NCI-H1092 treated with DMSO at 0.1 percent for 48 hours (cell line): ENCODE data around the gene CMYA5.

Source experiments
- DNase-seq: peaks from one replicate; lab custom pipeline; 2025; lab: John Stamatoyannopoulos, UW

The CMYA5 gene

DNA sequence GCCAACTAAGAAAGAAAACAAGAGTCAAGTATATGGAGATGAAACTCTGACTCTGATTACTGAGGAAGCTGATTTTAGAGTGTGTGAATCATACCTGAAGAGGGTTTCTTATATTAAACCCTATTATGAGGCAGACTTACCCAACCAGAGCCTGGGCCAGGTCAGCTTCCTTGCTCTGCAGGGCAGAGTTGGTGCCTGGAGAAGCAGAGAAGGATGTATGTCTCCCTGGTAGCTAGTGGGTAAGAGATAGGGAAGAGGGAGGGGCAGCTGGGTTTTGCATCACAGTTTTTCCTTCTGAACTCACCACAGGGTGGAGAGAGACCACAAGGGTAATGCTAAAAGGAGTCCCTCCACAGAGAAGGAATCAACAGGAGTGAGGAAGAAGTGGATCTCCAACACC is 104.1 kb downstream of the CMYA5 start:
- DNase-seq, result no peak

DNA sequence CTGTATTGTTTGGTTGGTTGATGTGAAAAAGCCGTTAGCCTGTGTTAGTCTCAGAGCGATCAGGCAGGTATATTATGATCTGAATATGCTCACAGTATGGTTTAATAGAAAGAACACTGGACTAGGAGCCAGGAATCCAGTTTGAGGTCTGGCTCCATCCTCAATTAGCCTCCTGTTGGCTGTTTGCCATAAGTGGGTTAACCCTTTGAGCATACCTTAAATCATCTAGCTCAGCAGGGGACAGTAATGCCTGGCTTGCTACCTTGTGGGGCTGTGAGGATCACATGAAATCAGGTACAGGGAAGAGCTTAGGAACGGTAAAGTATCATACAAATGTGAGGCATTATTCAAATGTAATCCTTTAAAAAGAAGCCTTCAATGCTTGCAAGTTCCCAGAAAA is 104.7 kb downstream of the CMYA5 start:
- DNase-seq, result no peak

DNA sequence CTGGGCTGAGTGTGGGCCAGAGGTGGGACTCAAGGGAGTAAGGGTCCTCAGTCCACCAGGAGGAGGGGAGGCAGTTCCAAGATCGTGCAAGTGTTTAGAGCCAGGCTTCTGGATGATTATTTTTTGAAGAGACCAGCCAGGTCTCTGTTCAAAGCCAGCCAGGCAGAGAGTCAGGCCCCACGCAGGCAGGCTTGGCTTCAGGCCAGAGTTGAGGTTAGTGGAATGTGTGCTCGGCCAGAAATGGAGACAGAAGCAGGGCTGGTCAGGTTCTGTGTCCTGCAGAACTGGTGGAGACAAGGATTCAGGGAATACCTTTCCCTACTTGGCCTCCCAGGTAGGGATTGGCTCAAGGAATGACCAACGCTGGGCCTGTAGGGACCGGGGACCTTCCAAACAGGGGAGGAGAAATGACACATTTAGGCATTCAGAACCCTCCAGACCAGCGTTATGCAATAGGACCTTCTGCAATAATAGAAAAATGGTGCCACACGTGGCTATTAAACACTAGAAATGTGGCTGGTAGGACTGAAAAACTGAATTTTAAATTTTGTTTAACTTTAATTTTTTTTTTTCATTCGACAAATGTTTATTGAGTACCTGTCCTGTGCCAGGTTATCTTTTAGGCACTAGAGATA is 106.2 kb downstream of the CMYA5 start:
- DNase-seq, result no peak

DNA sequence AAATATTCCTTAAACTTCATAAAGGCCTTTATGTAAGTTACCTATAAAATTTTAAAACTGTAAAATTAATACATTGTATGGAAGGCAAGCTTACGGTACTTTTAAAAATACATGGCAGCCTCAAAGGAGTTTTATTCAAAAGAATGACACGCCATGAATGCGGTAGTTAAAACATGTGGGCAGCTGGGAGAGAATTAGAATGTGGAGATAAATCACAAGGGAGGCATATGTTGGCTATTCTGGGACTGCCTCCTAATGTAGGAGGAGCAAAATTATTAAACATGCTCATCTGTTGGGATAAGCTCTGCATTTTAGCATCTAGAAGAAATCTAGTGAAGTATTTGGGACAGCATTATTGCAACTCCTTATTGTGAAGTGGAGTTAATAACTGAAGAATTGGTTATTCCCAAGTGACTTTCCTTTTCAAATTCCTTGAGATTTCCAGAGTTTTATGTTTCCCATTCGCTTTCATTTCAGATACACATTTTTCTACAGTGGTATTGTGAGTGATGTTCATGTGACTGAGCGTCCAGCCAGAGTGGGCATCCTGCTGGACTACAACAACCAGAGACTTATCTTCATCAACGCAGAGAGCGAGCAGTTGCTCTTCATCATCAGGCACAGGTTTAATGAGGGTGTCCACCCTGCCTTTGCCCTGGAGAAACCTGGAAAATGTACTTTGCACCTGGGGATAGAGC is 109.4 kb downstream of the CMYA5 start:
- no peak for DNase-seq

DNA sequence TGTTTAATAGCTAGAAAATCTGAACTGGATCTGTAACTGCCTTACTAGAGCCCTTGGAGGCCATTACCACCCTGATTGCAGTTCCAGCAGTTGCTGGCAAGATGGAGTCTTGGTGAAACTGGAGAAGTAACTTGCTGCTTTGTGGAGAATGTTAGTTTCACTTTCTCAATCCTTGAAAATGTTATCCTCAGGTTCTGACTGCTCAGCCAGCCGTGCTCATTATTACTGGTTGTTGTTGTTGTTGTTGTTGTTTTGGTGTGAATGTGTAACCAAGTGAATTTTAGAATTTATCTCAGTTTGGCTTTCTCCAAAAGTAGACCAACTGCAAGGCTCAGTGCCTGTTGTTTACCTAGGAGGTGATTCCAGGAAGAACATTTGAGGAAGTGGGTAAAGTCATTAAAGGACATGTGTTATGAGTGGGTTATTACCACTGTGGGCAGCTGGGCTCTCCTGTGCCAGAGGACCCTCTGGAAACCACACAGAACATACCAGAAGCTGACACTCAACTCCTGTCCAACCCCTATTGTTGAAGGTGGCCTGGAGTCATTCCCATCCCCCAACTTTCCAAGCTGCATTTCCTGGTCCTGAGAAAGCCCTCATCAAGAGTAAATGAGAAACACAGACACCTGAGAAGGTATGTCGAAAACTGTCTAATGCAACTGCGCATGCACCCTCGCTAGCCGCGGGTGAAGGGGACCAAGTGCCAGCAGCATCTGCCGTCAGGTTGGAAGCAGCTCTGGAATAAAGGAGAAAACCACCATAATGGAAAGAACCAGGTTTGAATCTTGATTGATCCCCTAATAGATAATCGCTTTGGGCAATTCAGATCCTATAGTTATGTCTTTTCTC is 111.6 kb downstream of the CMYA5 start:
- no peak for DNase-seq

DNA sequence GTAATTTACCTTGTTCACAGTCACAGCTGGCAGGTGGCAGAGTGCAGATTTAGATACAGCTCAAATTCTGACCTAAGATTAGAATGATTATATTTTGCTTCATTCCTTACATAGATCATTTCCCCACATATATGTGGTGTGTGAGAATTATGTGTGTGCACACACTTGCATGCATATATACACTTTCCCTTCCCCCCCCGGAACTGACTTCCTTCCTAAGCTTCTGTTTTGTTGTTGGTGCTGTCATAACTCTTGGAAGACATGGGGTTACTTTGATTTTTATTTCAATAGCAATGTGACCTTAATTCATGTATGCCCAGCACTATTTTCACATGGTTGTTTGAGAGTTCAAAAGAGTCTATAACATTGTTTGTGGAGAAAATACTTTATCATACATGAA is 112.8 kb downstream of the CMYA5 start:
- DNase-seq, result no peak

DNA sequence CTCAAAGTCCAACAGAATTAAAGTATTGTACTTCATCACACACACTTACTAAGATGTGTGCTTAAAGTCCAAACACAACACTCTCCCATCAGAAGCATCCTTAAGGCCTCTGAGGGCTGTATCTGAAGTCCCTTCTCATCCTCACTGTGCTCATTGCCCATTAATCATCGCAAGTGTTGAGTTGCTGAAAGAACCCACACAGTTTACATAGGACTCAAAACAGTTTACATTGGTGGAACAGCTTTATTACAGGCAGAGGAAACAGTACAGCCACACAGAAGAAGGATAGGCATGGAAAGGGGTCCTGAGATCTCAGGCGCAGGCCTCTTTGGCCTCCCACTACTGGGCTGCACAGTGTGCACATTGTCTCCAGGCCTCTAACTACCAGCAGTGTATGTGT is 113.4 kb downstream of the CMYA5 start:
- DNase-seq, result no peak

DNA sequence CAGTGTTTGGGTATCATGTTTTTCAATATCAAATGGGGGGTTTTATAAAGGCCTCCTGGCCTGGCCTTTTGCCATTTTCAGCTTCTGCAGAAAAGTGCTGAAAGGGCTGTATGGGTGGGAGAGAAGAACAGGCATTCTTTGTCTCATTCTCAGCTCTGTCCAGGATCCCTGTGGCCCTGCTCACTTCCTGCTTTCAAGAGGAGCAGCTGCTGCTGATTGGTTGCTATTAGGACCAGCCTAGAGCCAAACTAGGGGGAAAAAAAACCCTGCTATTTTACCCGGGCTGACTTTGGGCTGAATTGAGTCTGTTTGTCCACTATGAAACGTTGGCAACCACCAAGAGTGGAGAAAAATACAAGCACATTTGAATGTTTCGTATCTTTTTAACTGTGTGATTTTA is 117.1 kb downstream of the CMYA5 start:
- no peak for DNase-seq

DNA sequence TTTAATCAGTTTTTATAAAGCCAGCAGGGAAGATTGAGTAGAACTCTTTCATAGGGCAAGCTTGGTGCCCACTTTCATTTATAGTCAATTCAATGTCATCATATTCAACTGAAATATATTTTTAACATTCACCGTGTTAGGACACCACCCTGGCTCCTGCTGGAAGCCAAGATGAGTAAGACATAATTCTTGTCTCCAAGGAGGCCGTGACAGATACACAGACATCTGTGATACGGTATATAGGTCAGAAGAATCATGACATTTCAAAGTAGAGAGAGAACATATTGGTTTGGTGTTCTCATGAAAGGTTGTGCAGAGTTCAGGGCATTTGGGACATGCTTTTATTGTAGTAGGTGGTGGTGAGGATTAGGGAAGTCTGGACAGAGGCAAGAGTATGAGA is 120.1 kb downstream of the CMYA5 start:
- DNase-seq, result no peak

DNA sequence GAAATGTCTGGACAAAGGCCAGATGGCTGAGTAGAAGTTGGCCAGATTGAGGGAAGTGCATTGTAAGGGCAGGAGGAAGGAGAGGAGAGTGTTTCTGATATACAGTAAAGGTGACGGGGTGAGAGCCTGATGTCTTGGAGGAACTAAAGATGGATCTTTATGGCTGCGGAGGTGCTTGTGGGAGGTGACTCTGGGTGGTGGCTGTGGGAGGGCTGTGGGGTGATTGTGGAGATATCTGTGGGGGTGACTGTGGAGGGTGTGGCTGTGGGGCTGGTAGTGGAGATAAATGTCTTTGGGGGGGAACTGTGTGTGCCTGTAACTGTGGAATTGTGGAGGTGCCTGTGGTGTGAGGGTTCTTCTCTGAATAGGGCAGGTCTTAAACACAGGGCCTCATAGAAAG is 121.4 kb downstream of the CMYA5 start:
- no peak for DNase-seq

DNA sequence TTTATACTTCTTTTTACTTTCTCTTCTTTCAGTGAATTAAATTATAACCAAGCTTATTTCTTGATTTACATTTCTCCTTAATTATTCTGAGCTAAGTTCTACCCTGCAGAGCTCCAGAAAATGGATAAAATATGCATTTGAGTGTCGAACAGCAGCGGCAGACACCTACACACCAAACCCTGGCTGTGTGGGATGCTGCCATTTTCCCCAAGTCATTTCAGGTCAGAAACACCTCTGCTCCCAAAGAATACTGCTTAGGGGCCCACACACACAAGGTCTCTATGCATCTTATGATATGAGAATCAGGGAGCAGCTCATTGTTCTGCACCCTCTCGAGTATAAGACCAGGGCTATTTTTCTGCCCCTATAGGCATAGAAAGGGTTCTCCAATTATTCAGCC is 122.3 kb downstream of the CMYA5 start:
- no peak for DNase-seq

DNA sequence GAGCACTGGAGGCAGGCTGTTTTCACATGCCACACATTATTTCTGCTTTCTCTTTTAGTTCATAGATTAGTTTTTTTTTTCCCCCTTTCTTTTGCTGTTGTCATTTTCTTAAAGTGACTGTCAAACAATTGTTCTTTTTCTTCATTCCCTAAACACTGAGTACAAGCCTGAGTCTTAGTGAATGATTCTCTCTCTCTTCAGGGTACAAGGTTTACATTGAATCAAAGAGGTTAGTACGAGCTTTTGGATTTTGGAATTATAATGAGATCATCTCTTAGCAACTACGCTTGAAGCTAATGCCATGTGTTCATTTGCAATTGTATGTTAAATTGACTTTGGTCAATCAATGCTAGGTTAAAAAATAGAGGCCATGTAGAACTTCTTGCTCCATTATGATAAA is 125.1 kb downstream of the CMYA5 start:
- DNase-seq, result no peak

DNA sequence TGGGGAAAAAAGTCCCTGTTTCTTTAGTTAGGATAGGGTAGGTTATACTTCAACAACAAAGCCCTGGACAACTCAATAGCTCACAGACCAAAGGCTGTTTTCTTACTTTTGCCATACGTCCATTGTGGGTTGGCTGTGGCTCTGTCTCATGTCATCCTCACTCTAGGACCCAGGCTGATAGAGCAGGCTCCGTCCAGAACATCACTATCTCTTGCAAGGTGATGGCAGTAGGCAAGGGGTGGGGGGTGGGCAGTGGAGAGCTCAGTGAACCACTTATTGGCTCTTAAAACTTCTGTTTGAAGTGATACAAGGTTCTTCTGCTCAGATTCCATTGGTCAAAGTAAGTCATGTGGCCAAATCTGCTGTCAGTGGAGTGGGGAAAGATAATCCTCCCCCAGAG is 126.4 kb downstream of the CMYA5 start:
- no peak for DNase-seq

DNA sequence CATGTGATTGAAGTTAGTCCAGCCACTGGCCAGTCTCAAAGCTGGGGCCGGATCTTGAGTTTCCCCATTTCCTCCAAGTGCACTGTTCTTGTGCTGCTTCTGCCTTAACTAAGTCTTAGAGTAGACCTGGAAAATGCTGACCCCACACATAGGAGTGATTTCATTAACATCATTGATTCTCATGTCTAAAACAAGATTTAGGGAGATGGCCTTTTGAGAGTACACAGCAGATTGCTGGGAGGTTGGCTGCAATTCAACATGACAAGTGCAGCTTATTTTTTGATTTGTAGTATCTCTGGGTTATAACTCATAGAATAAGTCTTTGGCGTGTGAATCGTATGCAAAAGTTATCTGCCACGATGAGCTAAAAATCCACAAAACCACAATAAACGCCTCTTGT is 131.0 kb downstream of the CMYA5 start:
- no peak for DNase-seq

DNA sequence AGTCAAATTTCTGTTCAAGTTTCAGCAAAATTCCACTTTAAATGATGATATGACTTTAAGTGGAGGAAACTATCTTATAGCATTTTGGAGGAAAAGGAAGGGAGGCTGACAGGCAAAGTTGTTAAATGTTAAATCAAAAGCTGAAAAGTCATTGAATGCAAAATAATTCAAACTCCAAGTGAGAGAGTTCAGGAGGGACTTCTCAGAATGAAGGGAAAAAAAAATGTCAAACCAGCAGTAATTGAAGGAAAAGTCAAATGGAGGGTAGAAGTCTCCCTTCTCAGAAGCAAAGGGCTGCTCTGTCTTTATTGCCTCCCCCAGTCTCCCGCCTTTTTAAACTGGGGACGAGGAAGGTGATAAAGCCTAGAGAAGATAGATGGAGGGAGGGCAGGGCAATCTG is 134.8 kb downstream of the CMYA5 start:
- no peak for DNase-seq

DNA sequence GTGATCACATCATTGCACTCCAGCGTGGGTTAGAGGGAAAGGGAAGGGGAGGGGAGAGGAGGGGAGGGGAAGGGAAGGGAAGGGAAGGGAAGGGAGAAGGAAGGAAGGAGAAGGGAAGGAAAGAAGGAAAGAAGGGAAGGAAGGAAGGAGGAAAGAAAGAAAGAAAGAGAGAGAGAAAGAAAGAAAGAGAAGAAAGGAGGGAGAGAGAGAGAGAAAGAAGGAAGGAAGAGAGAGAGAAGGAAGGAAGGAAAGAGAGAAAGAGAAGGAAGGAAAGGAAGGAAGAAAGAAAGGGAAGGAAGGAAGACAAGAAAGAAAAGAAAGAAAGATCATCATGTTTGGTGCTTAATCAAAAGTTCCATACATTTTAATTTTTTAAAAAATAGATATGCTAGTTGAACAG is 136.2 kb downstream of the CMYA5 start:
- DNase-seq, result no peak

DNA sequence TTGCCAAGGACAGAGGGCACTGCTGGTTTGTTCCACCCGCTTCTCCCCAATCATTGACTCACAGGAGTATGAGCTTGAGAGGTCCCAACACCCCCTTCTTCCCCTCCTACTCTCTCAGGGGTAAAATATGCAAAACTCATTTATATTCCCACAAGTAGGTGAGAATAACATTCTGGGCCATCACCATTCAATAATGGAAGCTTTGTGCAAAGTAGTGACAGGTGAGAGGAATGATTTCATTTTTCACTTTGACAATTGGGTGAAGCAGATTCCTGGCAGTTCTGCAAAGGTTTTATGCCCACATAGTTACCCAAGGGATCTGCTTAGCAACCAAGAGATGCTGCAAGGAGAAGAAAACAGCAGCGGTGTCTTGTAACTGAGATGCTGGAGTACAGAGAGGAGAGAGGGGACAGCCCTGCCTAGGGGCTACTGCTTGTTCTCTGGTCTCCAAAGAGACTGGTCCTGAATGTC is 137.6 kb downstream of the CMYA5 start:
- no peak for DNase-seq

DNA sequence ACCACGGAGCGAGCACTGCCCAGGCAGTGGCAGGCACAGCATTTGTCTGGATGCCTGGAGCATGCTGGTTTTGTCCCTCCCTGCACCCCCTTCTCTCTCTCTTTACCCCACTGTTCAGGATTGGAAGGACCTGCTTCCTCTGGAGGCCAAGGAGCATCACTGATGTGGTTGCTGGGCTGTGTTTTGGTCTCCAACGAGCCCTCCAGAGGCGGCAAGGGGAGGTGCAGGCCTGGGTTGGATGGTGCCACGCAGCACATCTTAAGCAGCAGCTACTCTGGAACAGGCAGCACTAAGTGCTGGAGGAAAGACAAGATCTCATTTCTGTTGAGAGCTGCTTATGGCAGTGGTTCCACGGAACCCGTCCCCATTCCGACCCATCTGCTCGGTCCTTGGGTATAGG is 139.6 kb downstream of the CMYA5 start:
- DNase-seq, result no peak

DNA sequence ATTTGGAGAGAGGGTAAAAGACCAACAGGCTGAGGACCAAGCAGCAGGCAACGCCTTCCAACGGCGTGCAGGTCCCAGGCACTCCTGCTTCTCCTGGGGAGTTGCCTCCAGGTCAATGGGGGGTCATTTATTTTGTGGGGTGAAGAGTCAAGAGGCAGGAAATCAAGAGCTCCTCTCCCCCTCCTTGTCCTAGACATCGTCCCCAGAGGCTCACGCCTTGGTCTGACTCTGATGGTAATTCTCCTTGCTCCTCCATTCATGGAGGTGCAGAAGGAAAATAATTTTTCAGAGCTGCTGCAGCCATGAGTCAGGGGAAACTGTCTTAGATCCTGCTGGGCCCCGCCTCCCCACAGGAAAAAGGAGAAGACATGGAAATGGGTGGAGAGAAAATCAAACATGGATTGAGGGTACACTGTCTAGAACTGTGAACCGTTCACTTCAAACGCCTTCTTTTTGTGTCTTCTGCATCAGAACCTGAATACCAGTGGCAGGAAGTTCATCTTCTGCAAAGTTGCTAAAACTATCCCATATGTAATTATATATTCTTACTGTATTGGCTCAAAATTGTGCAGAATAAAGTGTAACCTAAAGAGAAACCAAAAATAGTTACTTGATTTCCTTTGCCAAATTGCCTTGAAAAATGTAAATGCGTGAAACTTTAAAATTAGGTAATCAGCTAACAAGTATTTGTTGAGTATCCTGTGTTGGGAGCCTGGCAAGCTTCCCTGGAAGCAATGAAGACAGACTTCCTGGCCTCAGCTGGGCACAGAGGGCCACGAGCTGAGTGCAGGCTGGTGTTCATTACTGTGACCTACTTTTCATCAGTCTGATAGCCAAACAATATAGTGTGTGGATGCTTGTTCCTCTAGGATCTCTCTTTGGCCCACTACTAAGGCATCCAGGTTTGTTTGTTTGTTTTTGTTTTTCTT is 142.0 kb downstream of the CMYA5 start:
- DNase-seq, result no peak

DNA sequence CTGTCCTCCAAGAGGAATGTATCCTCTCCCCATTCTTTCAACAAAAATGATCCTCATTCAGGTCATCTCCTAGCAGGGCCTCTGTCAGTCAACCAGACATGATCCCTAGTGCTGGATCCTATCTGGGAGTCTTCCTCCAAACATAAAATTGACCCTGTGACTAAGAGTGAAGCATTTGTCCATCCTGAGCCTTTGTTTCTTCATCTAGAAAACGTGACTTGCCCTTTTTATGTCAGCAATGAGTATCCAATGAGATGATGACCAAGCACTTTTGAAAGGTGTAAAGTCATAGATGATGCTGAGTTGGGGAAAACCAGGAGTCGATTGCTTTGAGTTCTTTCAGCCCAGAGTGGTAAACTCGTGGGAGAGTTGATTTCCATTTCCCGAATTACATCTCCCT is 143.3 kb downstream of the CMYA5 start:
- no peak for DNase-seq

DNA sequence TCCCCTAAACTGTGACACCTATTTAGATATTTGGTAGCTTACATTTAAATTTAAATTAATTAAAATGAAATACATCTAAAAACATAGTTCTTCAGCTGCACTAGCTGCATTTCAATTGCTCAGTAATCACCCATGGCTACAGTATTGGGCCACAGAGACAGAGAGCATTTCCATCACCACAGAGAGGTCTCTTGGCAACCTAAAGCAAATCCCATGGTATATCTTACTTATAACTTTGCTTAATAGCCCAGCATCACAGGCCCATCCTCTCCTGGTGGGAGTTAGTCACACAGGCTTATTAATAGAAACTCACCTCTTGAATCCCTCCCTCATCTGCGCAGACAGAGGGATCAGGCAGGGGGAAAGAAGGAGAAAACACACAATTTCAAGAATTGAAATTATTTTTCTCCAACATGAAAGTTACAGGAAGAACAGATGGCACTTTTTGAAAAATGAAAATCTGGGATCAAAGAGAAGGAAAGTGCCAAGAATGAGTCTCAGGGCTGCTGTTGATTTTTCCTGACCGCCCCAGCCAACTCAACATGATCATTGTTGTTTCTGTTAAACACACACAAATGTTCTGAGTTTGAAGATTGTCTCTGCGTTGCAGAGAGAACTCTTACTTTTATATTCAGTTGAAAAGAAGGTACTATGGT is 144.6 kb downstream of the CMYA5 start:
- no peak for DNase-seq
